OCI-LY7 (cell line): ENCODE data around the gene PTEN. TPM values are rescaled to one million over a fixed set of nuclear protein-coding genes. Genes with fewer than 3 reads are reported as not detected.

ENCODE experiments used
- BruUV-seq: library from RNA; stranded (reverse); fragments of 400-500 nt; replicated peaks from 2 replicates; lab custom pipeline; 2021; lab: Mats Ljungman, UMichigan
- CTCF ChIA-PET: fragments of 300-600 bp; sonication (Branson Sonifier 250); formaldehyde crosslinking; loops from one replicate; lab custom pipeline; 2022; ENCODE audit warnings: antibody characterized with exemption; ENCODE audit not compliant: unreplicated experiment; lab: Charles Lee
- POLR2A ChIA-PET: fragments of 300-600 bp; sonication (Branson Sonifier 250); formaldehyde crosslinking; loops from one replicate; lab custom pipeline; 2022; ENCODE audit warnings: antibody characterized with exemption; lab: Charles Lee
- DNase-seq: peaks from one replicate; pipeline ENCODE4 v3.0.0-alpha.2; 2015; ENCODE audit warnings: low spot score
- H2AFZ ChIP-seq: fragments of 200-600 bp; sonication (generic), shearing (Covaris generic); 2 replicates; pipeline ENCODE4 v1.6.1; 2014; ENCODE audit warnings: mild to moderate bottlenecking, antibody characterized with exemption, low read length, moderate library complexity
- H3K27ac ChIP-seq: fragments of 200-600 bp; sonication (generic); 2 replicates; pipeline ENCODE4 v1.5.1; 2014; ENCODE audit warnings: mixed run types, low read depth, mild to moderate bottlenecking, moderate library complexity, low read length, inconsistent platforms; ENCODE audit not compliant: poor library complexity, severe bottlenecking
- H3K36me3 ChIP-seq: fragments of 200-600 bp; sonication (generic); 2 replicates; pipeline ENCODE4 v1.6.1; 2014; ENCODE audit warnings: mild to moderate bottlenecking, antibody characterized with exemption, low read length, moderate library complexity, mixed read lengths; ENCODE audit not compliant: insufficient read depth
- H3K4me1 ChIP-seq: fragments of 200-600 bp; sonication (generic); 2 replicates; pipeline ENCODE4 v1.5.1; 2014; ENCODE audit warnings: mild to moderate bottlenecking, low read length; ENCODE audit not compliant: insufficient read depth, poor library complexity, severe bottlenecking
- H3K4me2 ChIP-seq: fragments of 200-600 bp; sonication (generic); 2 replicates; pipeline ENCODE4 v1.6.1; 2014; ENCODE audit warnings: mild to moderate bottlenecking, low read length
- H3K4me3 ChIP-seq: fragments of 200-600 bp; sonication (generic); 2 replicates; pipeline ENCODE4 v1.5.1; 2014; ENCODE audit warnings: mild to moderate bottlenecking, low read depth, low read length; ENCODE audit not compliant: poor library complexity, severe bottlenecking
- H3K79me2 ChIP-seq: fragments of 200-600 bp; sonication (generic); 2 replicates; pipeline ENCODE4 v1.6.1; 2016; ENCODE audit warnings: low read depth, mild to moderate bottlenecking, low read length, moderate library complexity, mixed read lengths; ENCODE audit not compliant: insufficient read depth
- H3K9me2 ChIP-seq: fragments of 200-600 bp; sonication (generic); 2 replicates; pipeline ENCODE4 v1.6.1; 2016; ENCODE audit warnings: mild to moderate bottlenecking, low read length, mixed read lengths; ENCODE audit not compliant: insufficient read depth
- H3K9me3 ChIP-seq: fragments of 200-600 bp; sonication (generic); 2 replicates; pipeline ENCODE4 v1.6.1; 2014; ENCODE audit warnings: mild to moderate bottlenecking, mixed run types, low read length, mixed read lengths
- H4K20me1 ChIP-seq: fragments of 200-600 bp; sonication (generic); 2 replicates; pipeline ENCODE4 v1.6.1; 2014; ENCODE audit warnings: mild to moderate bottlenecking, antibody characterized with exemption, low read length, moderate library complexity, mixed read lengths; ENCODE audit not compliant: insufficient read depth
- EZH2phosphoT487 ChIP-seq: fragments of 200-600 bp; sonication (generic); IDR thresholded peaks from 2 replicates; pipeline ENCODE4 v1.6.1; 2018; ENCODE audit warnings: low read depth, borderline replicate concordance, mild to moderate bottlenecking, mixed run types, antibody characterized with exemption, low read length, moderate library complexity, mixed read lengths
- intact Hi-C: fragments of 100-400 bp; cut with micrococcal nuclease; formaldehyde crosslinking; loops from one replicate; pipeline ENCODE4 v1.10.0; 2022; ENCODE audit not compliant: unreplicated experiment
- small RNA-seq: library from RNA; depleted of rRNA; stranded (forward); fragments of <200 nt; gene quantifications from one replicate; pipeline ENCODE3, GENCODE V24; 2014
- total RNA-seq, 2 experiments: library from RNA; depleted of rRNA in 1 of 2; stranded (reverse); fragments of >200 nt in 1 of 2; shearing (Covaris generic) in 1 of 2; gene quantifications; 2 replicates each; pipeline ENCODE4 v1.2.3, GENCODE V29; 2014 to 2022
- TF ChIP-seq, protein P1 (sequence below): fragments of 200-600 bp; sonication (generic); conservative IDR thresholded peaks from 2 replicates; pipeline ENCODE4 v1.5.1; 2014; ENCODE audit warnings: mild to moderate bottlenecking, antibody characterized with exemption, low read length, moderate library complexity, mixed read lengths

PTEN gene
- total RNA-seq, 2 experiments from 2014 or later: 135 to 173 TPM

DNA sequence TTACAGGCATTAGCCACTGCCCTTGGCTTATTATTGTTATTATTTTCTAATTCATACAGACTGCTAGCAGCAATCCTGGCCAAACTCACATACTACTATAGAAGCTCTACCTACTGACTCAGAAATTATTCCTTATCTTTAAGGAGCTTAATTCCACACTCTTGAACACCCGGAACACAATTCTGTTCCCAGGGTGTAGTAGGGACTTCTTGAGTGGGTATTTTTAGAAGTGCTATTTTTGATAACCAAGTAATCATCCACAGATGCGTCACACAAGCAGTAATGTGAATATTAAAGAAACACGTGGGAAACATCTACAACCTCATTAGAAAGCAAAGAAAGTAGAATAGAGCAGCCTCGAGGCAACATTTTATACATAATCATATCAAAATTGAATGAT, 149.2 kb downstream of the PTEN start:
- DNase-seq: no peak
- POLR2A ChIA-PET: interaction anchor here (0.7 to 2.5 kb wide), 4 partner anchors 10 to 58 kb away, joined by 3 to 7 read pairs (median 4); no protein-coding TSS in a partner anchor
- Histone ChIP-seq H3K4me3 (no peak overlapping the region), H3K9me3 (no peaks in the 10 kb centered on the region), H4K20me1 (no peaks in the 10 kb centered on the region), H2AFZ (no peak overlapping the region), H3K27ac (no peak overlapping the region), H3K9me2 (no peaks in the 10 kb centered on the region), H3K4me2 (no peak overlapping the region), H3K79me2 (no peaks in the 10 kb centered on the region), H3K36me3 (no peaks in the 10 kb centered on the region), H3K4me1 (no peaks in the 10 kb centered on the region)
- no TSS peak for BruUV-seq
- CTCF ChIA-PET: no interaction called here
- TF ChIP-seq, protein P1, sequence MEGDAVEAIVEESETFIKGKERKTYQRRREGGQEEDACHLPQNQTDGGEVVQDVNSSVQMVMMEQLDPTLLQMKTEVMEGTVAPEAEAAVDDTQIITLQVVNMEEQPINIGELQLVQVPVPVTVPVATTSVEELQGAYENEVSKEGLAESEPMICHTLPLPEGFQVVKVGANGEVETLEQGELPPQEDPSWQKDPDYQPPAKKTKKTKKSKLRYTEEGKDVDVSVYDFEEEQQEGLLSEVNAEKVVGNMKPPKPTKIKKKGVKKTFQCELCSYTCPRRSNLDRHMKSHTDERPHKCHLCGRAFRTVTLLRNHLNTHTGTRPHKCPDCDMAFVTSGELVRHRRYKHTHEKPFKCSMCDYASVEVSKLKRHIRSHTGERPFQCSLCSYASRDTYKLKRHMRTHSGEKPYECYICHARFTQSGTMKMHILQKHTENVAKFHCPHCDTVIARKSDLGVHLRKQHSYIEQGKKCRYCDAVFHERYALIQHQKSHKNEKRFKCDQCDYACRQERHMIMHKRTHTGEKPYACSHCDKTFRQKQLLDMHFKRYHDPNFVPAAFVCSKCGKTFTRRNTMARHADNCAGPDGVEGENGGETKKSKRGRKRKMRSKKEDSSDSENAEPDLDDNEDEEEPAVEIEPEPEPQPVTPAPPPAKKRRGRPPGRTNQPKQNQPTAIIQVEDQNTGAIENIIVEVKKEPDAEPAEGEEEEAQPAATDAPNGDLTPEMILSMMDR: no peak
- no peak for TF ChIP-seq EZH2phosphoT487
- intact Hi-C loops: no loop called here

DNA sequence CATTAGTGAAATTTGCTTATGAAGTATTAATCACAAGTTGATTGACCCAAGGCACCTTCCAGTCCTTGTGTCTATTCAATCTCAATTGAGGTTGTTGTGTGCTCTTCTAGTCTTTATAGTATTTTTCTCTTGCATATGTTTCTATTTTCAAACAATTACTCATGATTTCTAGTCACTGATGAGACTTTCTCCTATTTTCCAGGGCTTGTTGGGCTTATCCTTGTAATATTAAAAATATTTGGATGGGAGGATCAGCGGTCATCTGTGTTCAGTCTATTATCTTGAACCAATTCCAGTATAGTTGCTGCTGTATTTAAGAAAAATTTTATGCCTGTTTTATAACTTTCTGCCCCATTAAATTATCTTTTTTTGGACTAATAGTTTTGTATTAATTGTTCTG, 154.4 kb downstream of the PTEN start:
- ChIA-PET POLR2A (no interaction called here), CTCF (no interaction called here)
- Histone ChIP-seq H3K36me3 (no peaks in the 10 kb centered on the region), H3K27ac (no peak overlapping the region), H3K9me2 (no peaks in the 10 kb centered on the region), H3K4me3 (no peak overlapping the region), H2AFZ (no peak overlapping the region), H3K79me2 (no peaks in the 10 kb centered on the region), H3K4me1 (no peaks in the 10 kb centered on the region), H3K4me2 (no peak overlapping the region), H4K20me1 (no peaks in the 10 kb centered on the region), H3K9me3 (no peaks in the 10 kb centered on the region)
- TF ChIP-seq, protein P1: no peak
- TF ChIP-seq EZH2phosphoT487: no peak
- intact Hi-C loops: no loop called here
- no peak for DNase-seq
- BruUV-seq: no TSS peak

DNA sequence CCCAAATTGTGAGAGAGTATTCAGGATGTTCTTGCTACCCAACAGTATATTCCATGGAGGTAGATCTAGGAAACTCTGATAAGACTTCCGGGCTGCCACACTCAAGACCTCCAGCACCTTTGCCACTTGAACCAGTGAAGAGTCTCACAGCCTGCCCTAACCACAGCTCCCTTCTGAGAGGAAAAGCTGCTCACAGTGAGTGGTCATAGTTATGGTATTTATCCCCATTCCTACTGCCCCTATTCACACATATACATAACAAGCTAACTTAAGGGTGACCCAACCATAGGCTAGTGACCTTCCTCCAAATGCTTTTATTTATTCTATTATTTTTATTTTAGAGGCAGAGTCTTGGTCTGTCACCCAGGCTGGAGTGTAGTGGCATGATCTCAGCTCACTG, 156.3 kb downstream of the PTEN start:
- Histone ChIP-seq H3K9me3 (no peaks in the 10 kb centered on the region), H4K20me1 (no peaks in the 10 kb centered on the region), H3K27ac (no peak overlapping the region), H2AFZ (no peak overlapping the region), H3K4me1 (peaks cover 3% of the 10 kb centered on the region), H3K36me3 (no peaks in the 10 kb centered on the region), H3K4me3 (no peak overlapping the region), H3K4me2 (no peak overlapping the region), H3K79me2 (no peaks in the 10 kb centered on the region), H3K9me2 (no peaks in the 10 kb centered on the region)
- DNase-seq: no peak
- ChIA-PET CTCF (no interaction called here), POLR2A (interaction anchor here (1.1 kb wide), 1 partner anchor 11 kb away, joined by 3 read pairs; no protein-coding TSS in a partner anchor)
- intact Hi-C loops: no loop called here
- TF ChIP-seq EZH2phosphoT487: no peak
- TF ChIP-seq, protein P1: no peak
- BruUV-seq: no TSS peak

Small RNA genes lying within 50 kb of the gene (small RNA-seq; reads per million reads assigned to genes)
- 0.42 reads per million for gene RF00284
- not detected for gene RN7SL78P

Other genes starting within 250 kb of the PTEN start
- gene PAPSS2, start 203.7 kb upstream of the PTEN start, total RNA-seq (2014; rRNA removed; shearing (Covaris generic)): 0.03 TPM in 1 of 2 replicates, not detected in the other
- gene PAPSS2, start 203.7 kb upstream of the PTEN start, total RNA-seq (2022): not detected in 2 replicates
- 17.7 and 19.6 TPM in 2 replicates for gene ATAD1, start 45.4 kb upstream of the PTEN start, total RNA-seq (2014; rRNA removed; shearing (Covaris generic))
- 44.7 and 47.7 TPM in 2 replicates for gene ATAD1, start 45.4 kb upstream of the PTEN start, total RNA-seq (2022)
- gene KLLN, start 92 bp upstream of the PTEN start, total RNA-seq (2014; rRNA removed; shearing (Covaris generic)): 2.4 and 3.8 TPM in 2 replicates
- gene KLLN, start 92 bp upstream of the PTEN start, total RNA-seq (2022): 5.1 and 5.5 TPM in 2 replicates